HG03378 (cell line): ENCODE results near the gene TMC7.
"Not testable (repeated sequence)": the region's sequence is repeated elsewhere in the genome, so short reads cannot be mapped to it uniquely, and the experiment has no call there.

Experiments
- ATAC-seq: cut with Tn5 transposase; IDR thresholded peaks from one replicate; pipeline ENCODE4 v1.9.1; 2021; ENCODE audit warnings: mild to moderate bottlenecking, moderate library complexity; ENCODE audit not compliant: unreplicated experiment

Gene TMC7

DNA sequence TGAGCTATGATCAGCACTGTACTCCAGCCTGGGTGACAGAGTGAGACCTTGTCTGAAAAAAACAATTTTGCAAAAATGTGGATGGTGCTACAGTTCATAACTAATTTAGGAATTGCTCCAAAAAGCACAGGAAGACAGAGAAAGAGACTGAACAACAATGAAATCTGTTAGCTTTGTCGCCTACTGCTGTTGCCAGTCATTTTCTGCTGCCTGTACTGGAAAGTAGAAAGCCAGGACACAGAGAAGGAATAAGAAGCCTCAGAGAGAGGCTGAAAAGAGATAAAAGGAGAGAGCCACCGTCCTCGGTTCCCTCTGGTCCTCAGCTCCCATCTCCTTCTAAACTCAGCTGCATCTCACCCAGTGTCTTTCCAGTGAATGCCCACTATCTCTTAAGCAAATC, 8.6 kb upstream of the TMC7 start:
- no peak for ATAC-seq

DNA sequence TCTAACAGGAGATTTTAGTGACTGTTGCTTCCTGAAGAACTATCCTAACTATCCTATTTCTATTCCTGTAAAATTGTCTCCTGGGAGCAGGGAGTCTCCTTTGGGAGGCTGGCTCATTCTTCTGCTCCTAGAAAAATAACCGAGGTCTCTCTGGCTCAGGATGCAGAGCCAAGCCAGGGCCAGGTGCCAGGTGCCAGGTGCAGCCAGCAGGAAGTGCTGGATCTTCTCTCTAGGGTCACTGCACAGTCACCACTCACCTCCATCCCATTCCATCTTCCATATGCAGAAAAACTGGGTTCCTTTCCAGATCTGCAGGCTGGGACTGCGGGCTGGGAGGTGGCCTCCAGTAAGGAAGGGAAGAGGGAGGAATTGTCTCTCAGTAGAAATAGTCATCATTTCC, 3.8 kb upstream of the TMC7 start:
- ATAC-seq: no peak

DNA sequence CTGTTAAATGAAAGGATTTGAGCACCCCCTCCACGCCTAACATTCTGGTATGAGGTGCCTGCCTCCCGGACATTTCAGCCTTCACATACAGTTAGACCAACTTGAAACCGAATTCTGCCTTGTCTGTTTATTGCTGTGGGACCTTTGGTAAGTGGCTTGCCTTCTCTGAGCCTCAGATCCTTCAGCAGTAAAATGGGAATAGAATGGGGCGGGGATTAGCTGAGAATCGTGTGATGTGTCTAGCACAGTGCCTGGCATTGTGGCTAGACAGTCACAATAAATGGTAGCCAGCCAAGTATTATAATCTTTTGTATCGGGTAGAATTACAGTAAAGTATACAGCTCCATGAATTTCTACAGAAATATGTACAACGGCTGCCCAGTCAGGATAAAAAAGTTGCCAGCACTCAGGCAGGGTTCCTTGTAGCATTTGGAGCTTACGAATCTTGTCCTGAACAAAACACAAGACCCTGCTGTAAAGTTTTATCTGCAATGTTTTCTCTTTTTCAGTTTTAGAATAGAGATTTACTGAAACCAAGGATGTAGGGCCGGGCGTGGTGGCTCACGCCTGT, 786 bp downstream of the TMC7 start:
- no peak for ATAC-seq

DNA sequence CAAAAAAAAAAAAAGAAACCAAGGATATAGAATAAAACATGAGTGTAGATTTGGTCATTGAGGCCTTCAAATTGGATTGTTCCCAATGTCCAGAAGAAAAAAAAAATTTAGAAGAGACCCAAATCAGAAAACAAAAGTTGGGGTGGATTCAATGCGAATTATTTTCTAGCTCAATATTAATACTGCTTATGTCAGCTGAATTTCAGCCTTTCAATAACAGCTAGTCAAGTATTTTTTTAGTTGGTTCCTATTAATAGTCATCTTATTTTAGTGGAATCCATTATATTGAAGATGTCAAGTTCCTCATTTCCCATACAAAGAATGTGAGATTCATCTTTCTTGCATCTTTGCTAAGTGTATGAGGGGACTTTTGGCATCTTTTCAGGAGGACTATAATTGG, 1.5 kb downstream of the TMC7 start:
- ATAC-seq: not testable (repeated sequence)

DNA sequence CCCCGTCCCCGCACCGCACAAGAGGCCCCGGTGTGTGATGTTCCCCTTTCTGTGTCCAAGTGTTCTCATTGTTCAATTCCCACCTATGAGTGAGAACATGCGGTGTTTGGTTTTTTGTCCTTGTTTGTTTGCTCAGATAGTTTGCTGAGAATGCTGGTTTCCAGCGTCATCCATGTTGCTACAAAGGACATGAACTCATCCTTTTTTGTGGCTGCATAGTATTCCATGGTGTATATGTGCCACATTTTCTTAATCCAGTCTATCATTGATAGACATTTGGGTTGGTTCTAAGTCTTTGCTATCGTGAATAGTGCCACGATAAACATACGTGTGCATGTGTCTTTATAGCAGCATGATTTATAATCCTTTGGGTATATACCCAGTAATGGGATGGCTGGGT, 8.0 kb downstream of the TMC7 start:
- not testable (repeated sequence) for ATAC-seq

DNA sequence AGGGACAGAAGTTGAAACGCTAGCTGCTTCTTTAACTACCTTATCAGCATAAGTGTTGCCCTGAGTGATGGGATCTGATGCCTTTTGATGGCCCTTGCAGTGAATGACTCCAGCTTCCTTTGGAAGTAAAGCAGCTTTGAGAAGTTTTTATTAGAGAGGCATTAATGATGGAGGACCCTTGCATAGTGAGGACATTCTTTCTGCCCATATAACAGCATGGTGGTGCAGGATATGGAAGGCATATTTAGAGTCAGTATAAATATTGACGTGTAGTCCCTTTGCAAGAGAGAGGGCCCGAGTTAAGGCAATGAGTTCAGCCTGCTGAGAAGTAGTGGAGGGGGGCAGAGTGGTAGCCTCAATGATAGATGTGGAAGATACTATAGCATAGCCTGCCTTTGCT, 9.8 kb downstream of the TMC7 start:
- ATAC-seq: not testable (repeated sequence)

DNA sequence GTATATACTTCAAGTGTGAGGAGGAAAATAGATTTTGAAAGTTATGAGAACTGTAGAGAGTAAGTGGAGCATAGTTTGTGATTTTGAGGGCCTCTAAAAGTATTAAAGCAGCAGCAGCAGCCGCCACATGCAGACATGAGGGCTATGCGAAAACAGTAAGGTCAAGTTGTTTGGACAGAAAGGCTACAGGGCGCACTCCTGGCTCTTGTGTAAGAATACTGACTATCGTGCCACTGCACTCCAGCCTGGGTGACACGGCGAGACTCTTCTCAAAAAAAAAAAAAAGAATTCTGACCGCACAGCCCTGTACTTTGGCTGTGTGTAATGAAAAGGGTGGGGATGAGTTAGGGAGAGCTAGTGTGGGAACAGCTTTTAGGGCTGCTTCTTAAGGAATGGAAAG, 10.4 kb downstream of the TMC7 start:
- ATAC-seq: not testable (repeated sequence)

DNA sequence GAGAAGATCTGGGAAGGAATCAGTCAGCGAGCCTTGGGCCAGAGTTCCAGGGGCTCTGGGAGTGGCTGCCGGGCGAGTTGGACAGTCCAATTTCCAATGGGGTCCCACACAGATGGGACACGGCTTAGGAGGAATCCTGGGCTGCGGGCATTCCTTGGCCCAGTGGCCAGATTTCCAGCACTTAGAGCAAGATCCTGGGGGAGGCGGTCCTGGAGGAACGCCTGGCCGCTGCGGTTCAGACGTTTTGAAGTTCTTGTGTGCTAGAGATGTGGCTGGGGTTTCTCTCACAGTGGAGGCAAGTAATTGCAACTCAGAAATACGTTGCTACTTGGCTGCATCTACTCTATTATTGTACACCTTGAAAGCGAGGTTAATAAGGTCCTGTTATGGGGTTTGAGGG, 11.7 kb downstream of the TMC7 start:
- not testable (repeated sequence) for ATAC-seq

- not testable (repeated sequence) for ATAC-seq
These were observed 12.8 kb downstream of the TMC7 start for GRCh38 chr16:18996536-18996935.

DNA sequence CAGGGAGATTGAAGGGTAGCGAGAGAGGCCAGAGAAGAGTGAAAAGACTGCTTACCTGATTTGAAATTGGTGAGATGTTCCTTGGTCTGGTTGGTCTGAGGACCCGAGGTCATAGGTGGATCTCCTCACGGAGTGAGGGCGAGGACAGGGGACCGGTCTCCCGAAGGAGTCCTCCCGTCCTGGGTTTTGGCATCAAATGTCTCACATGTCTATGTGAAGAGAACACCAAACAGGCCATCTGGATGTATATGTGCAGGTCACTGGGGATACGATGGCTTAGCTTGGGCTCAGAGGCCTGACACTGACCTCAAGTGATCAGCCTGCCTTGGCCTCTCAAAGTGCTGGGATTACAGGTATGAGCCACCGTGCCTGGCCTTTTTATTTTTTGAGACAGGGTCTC, 13.3 kb downstream of the TMC7 start:
- not testable (repeated sequence) for ATAC-seq

GRCh38 chr16:18999045-18999393, 15.3 kb downstream of the TMC7 start:
- no peak for ATAC-seq

DNA sequence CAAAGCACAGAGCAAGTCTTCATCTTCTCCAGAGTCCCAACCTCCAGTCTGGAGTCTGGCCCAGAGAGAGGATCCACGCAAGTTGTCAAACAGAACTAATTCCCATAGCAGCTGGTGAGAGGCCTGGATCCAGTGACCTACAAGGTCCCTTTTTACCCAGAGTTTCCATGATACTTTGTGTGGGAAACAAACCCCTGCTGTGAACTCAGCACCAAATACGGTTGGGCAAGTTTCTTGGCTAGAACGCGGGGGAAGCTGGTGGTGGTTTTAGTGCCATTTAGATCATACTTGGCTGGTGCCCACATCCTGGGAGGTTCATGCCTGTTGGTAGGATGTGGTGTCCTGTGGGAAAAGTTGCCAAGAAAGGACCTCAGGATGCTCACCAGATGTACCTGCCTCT, 18.1 kb downstream of the TMC7 start:
- no peak for ATAC-seq

DNA sequence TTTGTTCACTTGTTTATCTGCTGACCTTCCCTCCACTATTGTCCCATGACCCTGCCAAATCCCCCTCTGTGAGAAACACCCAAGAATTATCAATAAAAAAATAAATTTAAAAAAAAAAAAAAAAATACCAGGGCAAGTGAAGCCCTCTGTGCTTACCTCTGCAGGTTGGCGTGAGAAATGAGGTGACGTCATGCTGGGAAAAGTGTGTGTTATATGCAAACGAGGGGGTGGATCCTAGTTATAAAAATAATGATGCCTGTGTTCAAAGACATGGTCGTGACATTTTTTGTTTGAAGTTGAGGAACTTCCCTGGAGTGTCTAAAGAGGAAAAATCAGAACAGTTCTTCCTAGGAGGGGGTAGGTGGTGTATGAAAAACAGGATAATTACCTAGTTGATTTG, 20.2 kb downstream of the TMC7 start:
- no peak for ATAC-seq

DNA sequence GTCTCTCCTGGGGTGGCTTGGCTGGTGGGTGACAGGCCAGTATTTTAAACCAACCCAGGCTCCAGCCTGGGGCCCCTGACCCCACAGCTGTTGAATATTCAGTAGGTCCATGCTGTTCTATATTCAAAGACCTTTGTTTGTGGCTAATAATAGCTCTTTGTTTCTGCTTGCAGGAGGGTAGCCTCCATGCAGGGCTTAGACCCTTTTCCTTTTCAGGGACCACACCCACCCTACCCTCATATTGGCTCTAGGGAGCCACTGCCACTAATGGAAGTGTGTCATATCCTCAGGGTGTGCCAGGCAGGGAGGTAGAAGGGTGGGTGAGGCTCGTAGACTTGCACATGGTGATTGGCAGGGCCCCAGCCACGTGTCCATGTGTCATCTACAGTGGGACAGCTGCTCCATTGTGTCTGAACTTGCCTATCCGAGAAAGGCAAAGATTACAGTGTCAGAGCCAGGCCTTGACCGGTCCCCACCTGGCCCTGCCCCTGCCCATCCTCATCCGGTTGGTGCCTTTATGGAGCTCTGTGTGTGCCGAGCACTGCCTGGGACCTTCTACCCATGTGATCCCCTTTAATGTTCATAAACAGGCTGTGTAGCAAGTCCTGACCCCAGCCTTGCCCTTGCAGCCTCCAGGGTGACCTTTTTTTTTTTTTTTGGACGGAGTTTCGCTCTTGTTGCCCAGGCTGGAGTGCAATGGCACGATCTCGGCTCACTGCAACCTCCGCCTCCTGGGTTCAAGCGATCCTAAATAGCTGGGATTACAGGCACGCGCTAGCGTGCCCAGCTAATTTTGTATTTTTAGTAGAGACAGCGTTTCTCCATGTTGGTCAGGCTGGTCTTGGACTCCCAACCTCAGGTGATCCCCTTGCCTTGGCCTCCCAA, 22.1 kb downstream of the TMC7 start:
- no peak for ATAC-seq

GRCh38 chr16:19006446-19007315, 22.9 kb downstream of the TMC7 start:
- ATAC-seq: no peak

DNA sequence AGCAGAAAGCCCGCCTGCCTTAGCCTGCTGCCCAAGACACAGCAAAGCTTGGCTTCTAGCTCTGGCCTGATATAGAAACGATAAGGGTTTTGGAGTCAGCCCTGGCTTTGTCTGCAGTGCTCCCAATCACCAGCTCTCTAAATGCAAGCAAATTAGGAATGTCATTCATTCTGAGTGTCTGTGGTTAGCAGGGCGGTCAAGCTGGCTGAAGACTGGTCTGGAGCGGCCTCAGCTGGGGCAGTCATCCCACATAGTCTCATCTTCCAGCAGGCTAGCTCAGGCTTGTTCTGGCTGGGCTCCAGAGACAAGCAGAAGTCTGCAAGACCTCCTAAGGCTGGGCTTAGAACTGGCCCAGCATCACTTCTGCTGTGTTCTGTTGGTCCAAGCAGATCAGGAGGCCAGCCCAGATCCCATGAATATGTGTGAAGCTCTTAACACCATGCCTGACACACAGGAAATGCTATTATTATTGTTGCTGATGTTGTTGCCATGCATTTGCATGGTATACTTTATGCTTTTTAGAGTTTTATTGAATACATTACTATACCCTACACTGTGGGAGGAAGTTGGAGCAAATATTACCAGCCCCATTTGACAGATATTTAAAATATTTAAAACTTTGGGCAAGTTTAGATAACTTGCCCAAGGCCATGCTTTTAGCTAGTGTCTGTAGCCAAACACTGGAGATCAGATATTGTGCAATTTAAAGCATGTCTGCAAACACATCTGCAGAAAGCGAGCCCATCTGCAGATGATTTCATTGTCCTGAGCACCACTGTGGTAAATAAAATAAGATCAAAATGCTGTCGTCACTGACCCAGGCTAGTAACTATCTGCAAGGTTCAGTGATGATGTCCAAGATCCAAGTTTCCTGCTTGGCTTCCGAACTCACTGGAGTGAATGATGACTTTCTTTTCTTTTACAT, 24.8 kb downstream of the TMC7 start:
- no peak for ATAC-seq

DNA sequence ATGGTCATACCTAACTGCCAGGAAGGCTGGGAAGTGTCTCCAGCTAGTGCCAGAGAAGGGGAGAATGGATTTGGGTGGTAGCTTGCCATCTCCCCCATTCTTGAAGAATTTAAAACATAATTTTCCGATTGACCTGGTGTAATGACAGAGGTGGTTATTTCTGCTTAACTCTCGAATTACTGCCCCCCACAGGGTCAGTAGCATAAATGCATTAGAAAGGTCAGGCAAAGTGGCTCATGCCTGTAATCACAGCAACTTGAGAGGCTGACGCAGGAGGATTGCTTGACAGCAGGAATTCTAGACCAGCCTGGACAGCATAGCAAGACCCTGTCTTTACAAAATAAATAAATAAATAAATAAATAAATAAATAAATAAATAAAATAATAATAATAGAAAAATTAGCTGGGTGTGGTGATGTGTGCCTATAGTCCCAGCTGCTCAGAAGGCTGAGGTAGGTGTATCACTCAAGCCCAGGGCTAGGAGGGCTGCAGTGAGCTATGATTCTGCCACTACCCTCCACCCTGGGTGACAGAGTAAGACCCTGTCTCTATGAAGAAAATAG, 27.5 kb downstream of the TMC7 start:
- ATAC-seq: no peak

GRCh38 chr16:19014461-19014860, 30.7 kb downstream of the TMC7 start:
- no peak for ATAC-seq

GRCh38 chr16:19017179-19017578, 33.4 kb downstream of the TMC7 start:
- ATAC-seq: no peak

DNA sequence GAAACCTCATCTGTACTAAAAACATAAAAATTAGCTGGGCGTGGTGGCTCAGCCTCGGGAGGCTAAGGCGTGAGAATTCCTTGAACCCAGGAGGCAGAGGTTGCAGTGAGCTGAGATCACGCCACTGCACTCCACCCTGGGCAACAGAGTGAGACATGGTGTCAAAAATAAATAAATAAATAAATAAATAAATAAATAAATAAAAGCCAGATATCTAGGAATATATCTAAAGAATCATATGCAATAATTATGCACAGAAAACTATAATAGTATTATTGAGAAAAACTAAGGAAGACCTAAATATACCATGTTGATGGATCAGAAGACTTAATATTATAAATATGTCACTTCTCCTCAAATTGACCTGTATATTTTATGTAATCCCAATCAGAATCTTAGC, 37.0 kb downstream of the TMC7 start:
- ATAC-seq: no peak
